ENCODE data around the gene KRT81. TPM values are rescaled to one million over a fixed set of nuclear protein-coding genes. Genes with fewer than 3 reads are reported as not detected.

Gene KRT81
- total RNA-seq: 0.55 TPM

DNA sequence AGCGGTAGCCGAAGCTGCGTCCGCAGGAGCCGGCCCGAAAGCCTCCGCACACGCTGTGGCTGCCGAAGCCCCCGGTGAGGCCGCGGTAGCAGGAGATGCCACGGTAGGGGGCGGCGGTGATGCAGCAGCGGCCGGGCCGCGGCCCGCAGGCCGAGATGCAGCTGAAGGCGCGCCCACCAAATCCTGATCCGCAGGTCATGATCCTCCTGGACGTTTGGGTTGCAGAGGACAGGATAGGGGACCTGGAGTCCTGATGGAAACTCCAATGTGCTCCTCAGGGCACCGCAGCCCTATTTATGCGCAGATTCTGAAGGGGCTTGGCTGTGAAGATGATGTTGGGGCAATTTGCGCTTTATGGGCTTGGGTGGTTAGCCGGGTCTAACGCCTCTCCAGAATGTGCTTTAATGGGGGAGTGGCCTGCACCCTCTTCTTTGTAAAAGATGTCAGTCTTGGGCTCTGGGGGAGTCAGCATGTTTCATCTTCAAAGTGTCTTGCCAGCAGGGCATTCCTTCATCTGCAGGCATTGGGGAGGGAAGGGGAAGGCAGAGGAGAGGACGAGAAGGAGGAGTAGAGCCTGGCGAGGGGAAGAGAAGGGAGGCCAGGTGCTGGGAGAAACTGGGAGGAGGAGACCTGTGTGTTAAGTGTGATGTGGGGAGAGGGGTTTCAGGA, at the start of gene KRT81:
Gene KRT81, minus strand, starts transcription at position 268 of the 669 bp plus-strand sequence. Its CDS starts 69 bp downstream, at position 199.
- DNase-seq (ENCODE audit: low spot score): no peak

DNA sequence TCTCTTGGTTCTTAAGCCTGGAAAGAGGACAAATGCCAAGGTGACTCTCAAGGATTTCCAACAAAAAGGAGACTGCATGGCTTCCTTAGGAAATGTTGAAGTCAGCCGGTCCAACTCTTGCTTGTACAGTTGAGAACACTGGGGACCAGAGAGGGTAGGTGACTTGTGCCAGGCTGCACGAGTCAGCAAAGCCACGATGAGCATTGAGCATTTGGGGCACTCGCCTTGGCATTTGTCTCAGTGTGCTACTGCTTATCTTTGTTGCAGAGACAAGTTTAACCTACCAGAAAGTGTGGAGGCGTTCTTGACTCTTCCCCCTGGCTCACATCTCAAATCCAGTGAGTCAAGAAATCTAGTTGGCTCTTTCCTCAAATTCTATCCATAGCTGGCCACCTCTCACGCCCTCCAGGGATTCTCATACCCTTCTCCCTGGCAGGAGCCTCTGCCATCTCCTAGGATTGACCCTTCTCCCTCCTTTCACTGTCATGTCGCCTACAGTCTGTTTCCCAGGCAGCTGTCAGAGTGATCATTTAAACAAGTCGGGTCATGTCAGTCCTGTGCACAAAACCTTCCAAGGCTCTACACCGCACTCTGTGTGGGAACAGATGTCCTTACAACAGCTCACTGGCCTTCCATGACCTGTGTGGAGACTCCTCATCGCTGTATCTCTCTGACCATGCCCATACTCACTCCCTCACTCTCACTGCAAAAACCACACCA, 47.1 kb upstream of the KRT81 start:
- DNase-seq (ENCODE audit: low spot score): no peak

DNA sequence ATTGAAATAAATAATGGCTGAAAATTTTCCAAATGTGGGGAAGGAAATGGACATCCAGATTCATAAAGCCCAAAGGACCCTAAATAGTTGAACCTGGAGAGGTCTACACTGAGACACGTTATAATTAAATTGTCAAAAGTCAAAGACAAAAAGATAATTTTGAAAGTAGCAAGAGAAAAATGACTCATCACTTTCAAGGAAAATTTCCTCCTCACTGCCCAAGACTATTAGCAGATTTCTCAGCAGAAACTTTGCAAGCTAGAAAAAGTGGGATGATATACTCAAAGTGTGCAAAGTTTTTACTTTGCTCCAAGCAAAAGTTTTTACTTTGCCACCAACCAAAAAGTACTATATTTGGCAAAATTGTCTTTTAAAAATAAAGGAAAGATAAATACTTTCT, 45.7 kb upstream of the KRT81 start:
- no peak for DNase-seq (ENCODE audit: low spot score)

DNA sequence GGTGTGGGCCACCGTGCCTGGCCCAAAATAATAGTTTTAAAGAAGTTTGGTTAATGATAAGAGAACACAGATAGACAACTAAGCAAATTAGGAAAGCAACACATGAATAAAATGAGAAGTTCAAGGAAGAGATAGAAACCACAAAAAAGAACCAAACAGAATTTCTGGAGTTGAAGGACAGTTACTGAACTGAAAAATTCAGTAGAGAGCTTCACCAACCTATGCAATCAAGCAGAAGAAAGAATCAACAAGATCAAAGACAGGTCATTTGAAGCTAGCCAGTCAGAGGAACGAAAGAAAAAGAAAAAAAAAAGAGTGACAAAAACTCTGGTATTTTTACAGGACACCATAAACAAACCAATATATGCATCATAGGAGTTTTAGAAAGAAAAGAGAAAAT, 45.3 kb upstream of the KRT81 start:
- no peak for DNase-seq (ENCODE audit: low spot score)

DNA sequence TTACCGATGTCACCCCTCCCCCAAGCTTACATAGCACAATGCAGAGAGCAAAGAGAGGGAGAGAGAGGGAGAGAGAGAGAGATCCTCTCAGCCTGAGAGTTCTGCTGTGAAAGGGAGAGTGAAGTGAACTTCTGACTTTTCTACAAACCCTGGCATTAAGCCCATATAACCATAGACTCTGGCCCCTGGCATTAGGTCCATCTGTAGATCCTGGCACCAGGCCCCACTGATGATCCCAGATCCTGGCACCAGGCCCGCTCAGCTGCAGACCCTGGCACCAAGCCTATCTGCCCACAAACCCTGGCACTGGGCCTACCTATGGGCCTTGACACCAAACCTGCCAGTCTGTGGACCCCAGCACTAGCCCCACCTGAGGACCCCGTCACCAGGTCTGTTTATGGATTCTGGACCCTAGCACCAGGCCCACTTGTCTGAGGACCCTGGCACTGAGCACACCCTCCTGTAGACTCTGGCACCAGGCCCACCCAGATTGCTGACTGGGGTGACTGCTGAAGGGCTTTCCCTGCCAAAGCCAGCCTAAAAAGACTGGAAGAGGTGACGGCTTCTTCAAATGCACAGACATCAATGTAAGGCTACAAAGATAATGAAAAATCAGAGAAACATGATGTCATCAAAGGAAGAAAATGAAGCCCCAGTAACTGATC, 44.4 kb upstream of the KRT81 start:
- DNase-seq (ENCODE audit: low spot score): peak; percentile 86

DNA sequence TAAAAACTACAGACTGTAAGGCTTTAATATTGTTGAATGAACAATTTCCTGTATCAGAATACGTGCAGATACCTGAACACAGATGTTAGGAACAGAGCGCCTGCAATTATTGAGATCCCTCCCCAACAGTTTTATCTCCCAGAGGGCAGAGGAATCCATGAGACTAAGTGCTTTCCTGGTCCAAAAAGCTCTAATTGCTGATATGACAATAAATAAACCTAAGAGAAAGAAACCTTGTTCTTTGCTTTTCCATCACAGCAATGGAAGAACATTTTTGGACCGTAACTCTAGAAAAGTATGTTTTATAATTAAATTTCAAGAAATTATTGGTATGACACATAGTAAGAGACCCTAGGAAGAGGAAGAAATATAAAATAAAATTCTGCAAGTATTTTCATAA, 42.9 kb upstream of the KRT81 start:
- no peak for DNase-seq (ENCODE audit: low spot score)

DNA sequence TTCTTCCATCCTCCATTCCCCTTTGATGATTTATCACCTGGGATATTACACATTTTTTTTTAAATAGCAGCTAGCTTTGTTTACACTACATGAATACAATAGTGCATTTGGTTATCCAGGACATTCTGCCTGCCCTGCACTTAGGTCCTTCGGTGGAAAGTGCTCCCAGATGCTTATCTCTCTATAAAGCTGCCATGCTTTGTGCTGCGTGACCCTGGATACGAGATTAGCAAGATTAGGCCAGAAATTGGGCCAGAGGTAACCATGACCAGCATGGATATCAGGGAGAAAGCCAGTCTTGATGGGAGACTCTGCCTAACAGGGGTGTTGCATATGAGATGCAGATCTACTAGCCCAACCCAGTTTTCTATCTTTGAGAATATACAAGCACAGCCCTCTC, 42.0 kb upstream of the KRT81 start:
- DNase-seq (ENCODE audit: low spot score): no peak

DNA sequence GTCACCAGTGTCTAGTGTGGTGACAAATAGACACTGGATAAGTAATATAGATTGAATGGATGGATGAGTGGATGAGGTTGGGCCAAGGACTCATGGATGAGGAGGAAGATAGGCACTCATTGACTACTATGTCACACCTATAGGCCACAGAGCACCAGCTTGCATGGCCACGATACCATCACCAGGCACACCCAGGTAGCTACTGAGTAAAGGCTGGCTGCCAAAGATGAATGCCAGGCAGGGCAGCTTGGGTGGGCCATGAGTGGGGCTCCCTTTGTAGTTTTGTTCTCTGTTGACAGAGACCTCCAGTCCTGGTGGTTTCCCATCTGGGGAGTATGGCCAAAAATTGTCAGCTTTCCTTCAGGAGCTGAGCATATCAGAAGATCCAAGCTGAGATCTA, 41.0 kb upstream of the KRT81 start:
- DNase-seq (ENCODE audit: low spot score): no peak

DNA sequence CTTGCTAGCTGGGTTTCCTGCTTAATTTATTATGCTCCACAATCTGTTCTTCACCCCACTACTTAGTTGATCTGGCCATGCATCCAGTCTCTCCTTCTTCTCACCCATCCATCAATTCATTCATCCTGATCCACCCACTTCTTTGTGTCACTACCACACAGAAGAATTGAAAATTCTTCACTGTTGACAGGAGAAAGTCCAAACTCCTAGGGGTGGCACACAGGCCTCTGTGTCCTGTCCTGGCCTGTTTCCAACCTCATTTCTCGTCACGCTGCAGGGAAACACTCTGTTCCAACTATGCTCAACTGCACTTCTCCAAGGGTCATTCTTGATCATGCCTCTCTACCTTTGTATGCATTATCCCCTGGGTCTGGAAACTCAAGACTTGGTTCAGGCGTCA, 40.5 kb upstream of the KRT81 start:
- peak; percentile 68 for DNase-seq (ENCODE audit: low spot score)

DNA sequence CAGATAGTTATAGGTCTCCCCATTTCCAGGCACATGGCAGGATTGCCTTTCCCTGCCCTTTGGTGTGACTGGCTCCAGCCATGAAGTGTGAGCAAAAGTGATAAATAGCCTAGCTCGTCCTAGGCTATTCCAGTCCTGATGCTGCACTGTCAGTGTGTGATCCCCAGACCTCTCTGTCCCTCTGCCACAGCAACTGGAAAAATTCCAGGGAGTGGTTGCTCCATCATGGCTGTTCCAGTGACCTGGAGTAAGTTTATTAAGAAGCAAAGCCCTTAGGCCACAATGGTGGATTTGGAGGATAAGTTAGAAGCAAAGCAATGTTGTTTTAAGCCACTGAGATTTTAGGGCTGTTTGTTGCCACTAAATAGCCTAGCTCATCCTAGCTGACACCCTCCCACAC, 39.7 kb upstream of the KRT81 start:
- no peak for DNase-seq (ENCODE audit: low spot score)

DNA sequence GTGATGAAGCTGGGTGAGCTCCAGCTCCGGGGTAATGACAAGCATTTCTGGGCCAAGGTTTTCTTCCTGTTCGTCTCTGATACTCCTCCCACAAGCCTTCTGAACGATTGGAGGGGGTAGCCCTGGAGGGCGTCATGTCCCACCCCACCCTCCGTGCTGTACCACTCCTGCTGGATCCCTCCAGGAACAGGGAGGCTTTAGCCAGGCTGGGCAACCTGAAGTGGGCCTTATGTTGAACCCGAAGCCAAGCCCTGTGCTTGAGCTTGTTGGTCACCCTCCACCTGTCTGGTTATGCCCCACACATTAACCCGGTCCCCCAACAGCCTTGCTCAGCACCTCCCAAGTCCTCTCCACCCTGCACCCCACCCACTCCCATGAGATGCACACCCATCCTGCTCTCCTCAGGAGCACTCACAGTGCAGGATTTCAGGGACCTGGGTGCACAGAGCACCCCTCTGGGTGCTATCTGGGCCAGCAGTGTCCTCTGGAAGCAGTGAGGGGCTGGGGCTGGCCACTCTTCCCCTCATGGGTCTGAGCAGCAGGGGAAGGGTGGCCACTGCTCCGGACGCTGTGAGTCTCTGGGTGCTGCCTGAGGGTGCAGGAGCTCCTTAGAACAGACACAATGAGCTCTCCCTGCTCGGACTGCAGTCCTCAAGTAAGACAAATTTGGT, 36.6 kb upstream of the KRT81 start:
- DNase-seq (ENCODE audit: low spot score): no peak

DNA sequence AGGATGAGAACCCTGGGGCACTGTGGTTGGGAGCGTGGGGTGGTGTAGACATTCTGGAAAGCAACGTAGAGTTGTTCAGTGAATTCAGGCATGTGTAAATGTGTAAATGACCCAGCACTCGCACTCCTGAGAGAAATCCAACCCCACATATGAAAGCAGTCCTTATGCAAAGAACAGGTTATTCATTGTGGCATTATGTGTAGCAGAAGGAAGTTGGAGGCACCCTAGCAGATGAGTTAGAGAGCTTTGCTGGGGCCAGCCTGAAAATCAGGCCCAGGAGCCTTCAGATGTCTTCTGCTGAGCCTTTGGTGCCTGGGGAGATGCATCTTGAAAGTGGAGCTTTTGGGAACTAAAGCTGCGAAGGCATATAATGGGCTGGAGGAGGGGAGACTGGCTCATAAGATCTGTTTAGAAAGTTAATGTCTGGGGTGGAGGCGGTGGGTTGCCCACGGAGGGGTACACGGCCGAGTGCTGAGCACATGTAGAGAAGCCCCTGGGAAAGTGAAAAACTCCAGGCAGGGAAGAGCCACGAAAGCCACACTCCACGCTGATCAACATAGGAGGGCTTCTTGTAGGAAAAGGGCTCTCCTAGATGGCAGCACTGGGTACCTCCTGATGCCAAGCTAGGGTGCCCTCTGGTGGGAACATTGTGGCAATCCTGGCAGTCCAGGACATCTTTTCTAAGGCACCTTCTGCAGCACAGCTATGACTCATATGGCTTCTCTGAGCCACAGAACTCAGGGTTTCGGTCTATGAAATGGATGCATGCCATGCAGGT, 35.9 kb upstream of the KRT81 start:
- DNase-seq (ENCODE audit: low spot score): peak; percentile 90

DNA sequence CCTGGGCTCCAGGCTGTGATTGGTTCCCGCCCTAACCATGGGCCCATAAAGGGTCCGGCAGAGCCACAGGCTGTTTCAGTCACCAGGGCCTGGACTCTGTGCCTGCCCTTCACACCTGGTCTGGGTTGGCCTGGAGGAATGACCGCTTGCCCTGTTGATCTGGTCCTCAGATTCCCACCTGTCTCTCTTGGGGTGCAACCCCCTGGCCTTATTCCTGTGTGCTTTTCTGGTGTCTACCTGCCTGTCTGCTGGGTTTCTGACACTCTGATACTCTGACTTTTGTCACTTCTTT, 32.8 kb upstream of the KRT81 start:
- no peak for DNase-seq (ENCODE audit: low spot score)

DNA sequence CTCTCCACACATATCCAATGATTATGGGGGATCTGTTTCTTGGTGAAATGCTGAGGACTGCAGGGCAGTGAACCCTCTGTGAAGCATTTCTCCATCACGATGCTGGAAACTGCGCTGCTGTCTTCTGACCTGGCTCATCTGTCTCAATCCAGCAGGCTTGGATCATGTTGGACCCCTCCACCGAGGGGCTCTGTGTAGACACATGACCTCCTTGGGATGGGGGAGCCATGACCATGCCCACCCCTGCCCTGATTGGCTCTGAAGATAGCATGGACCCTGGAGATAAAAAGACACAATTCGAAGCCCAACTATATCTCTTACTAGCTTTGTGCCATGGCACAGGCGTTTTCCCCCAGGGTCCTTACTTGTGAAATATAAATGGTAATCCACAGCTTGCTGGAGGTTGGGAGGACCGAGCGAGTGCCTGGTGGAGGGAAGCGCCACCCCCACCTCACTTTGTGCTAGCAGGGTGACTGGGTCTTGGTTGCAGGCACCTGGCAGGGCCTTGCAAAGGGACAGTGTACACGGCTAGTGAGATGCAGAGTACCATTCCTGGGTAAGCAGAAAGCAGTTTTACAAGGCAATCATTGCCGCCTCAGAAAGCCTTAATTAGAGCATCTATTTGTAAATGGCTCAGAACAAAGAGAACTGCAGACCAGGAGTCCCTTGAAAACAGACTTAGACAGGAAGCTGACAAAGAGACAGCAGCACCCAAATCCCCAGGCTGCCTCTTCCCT, 32.2 kb upstream of the KRT81 start:
- DNase-seq (ENCODE audit: low spot score): no peak

DNA sequence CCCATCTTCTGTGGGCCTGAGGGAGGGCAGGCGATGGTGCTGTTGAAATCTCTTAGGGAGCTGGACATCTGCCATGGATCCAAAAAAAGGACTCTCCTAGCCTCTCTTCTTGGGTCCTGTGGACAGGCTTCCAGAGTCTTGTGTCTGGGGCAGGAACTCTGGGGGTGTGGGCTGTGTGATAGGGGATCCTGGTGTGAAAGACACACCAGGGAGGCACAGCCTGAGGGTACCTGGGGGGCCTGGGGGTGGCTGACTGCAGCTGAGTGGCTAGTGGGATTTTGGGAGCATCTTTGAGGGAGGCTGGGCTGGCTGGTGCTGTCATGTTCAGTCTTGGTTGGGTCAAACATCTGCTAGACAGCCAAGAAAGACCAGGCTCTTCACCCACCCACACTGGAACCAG, 31.7 kb upstream of the KRT81 start:
- DNase-seq (ENCODE audit: low spot score): no peak

DNA sequence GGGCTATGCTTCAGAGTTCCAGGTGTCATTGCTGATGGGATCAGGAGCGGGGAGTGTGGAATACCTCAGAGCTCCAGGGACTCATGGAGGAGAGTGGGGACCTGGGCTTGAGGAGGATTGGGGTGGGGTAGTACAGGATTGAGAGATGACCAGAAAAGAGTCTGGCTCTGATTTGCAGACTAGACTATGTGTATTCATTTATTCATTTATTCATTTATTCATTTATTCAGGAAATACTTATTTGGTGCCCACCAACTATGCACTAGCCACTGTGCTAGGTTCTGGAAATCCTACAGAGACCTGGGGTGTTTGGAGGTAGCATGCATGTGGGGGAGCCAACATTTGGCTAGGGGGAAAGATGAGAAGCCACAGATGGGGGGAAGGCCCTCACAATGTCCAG, 30.7 kb upstream of the KRT81 start:
- no peak for DNase-seq (ENCODE audit: low spot score)

DNA sequence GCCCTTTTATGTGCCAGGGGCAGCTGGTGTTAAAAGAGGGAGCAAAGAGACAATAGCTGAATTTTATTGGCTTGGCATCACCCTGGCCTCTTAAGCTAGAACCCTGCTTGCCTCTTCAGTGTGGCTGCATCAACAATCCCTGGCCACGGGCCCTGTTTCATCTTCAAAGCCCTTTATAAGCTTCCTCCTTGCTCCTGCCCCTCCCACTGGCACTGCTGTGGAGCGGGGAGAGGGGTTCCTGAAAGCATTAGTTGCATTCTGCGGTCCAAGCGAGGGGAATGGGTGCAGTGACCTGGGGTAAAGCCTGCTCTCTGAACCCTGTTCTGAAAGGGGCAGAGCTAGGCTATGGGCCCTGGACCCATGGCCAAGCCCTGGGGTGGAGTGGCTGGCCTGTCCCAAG, 30.1 kb upstream of the KRT81 start:
- DNase-seq (ENCODE audit: low spot score): no peak

DNA sequence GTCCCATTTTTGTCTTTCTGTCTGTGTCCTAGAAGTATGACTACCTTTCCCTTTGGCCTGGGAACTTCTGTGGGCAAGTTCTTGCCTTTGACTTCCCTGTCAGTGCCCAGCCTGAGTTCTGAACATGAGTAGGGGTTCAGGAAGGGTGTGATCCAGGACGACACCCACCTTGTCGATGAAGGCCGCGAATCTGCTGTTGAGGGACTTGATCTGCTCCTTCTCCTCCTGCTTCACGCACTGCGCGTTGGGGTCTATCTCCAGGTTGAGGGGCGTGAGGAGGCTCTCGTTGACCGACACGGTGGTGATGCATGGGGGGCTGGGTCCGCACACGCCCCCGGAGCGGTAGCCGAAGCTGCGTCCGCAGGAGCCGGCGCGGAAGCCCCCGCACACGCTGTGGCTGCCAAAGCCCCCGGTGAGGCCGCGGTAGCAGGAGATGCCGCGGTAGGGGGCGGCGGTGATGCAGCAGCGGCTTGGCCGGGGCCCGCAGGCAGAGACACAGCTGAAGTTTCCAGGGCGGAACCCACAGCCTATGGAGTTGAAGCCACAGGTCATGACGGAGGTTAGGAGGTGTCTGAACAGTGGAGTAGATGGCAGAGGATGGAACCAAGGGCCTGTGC, 29.6 kb upstream of the KRT81 start, which contains the start of gene KRT83:
Gene KRT83, minus strand, starts transcription at position 615 of the 617 bp plus-strand sequence. Its CDS starts 63 bp downstream, at position 552.
- no peak for DNase-seq (ENCODE audit: low spot score)

DNA sequence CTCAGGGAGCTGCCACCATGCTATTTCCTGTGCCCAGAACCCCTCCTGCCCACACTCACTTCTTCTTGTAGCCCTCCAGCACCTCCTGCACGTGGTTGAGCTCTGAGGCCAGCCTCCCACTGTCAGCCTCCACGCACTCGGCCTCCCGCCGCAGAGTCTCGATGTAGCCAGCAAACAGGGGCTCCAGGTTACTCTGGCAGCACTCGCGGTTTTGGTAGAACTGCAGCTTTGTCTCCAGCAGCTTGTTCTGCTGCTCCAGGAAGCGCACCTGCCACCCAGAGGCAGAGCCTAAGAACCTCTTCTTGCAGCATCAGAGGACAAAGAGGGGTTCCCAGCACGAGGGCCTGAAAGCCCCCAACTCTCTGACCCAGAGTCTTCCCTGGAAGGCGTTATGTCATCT, 27.8 kb upstream of the KRT81 start:
- no peak for DNase-seq (ENCODE audit: low spot score)

DNA sequence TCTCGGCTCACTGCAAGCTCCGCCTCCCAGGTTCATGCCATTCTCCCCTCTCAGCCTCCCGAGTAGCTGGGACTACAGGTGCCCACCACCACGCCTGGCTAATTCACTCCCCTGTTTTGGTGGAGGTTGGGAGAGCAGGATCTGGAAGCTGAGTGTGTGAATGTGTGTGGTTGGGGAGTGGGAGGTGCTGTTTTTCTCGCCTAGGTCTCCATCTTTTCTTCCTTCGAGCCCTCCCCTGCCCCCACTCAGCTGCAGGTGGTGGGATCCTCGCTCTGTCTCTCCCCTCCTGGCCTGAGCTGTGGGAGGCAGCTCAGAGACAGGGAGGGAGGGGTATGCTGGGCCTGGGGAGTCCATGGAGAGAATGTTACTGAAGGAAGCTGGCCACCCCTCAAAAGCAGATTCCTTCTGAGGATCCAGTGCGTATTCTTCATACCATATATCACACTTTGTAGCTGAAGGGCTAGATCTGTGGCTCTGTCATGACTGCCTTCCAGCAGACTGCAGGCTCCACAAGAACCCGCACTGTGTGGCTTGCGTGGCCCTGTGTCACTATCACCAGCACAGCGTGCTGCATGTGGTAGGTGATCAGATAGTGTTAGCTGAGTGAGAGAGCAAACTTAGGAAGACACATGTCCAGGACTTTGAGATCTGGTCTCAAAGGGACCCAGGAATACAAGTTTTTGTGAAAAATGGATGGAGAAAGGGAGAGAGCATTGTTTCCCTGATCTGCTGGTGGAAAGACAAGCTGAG, 27.1 kb upstream of the KRT81 start:
- DNase-seq (ENCODE audit: low spot score): no peak

Data from mucosa of gallbladder (tissue), 1 donor.